ENCODE measurements around the gene EEPD1. TPM values are rescaled to one million over a fixed set of nuclear protein-coding genes. Genes with fewer than 3 reads are reported as not detected.
A peak's percentile ranks its signal among the peaks of the same experiment; 100 is the strongest.

The EEPD1 gene
- total RNA-seq, 2 experiments from 2014 or later = 1.2 to 1.3 TPM

GRCh38 chr7:36278620-36279172 lies 125.6 kb downstream of the EEPD1 start:
- intact Hi-C loops (cut with micrococcal nuclease) = no loop called here
- H3K27me3 Mint-ChIP-seq = no peaks in the 10 kb centered on the region
- H3K27ac Mint-ChIP-seq = no peak overlapping the region
- ChIA-PET POLR2A (no interaction called here), CTCF (interaction anchor here (2.7 kb wide), 1 partner anchor 13 kb away, joined by 7 read pairs; no protein-coding TSS in a partner anchor)
- H3K9me3 Mint-ChIP-seq = no peaks in the 10 kb centered on the region
- H3K36me3 Mint-ChIP-seq = no peaks in the 10 kb centered on the region
- no peak overlapping the region for H3K4me3 Mint-ChIP-seq
- DNase-seq = no peak
- peaks cover 22% of the 10 kb centered on the region for H3K4me1 Mint-ChIP-seq (ENCODE audit: low read depth)

DNA sequence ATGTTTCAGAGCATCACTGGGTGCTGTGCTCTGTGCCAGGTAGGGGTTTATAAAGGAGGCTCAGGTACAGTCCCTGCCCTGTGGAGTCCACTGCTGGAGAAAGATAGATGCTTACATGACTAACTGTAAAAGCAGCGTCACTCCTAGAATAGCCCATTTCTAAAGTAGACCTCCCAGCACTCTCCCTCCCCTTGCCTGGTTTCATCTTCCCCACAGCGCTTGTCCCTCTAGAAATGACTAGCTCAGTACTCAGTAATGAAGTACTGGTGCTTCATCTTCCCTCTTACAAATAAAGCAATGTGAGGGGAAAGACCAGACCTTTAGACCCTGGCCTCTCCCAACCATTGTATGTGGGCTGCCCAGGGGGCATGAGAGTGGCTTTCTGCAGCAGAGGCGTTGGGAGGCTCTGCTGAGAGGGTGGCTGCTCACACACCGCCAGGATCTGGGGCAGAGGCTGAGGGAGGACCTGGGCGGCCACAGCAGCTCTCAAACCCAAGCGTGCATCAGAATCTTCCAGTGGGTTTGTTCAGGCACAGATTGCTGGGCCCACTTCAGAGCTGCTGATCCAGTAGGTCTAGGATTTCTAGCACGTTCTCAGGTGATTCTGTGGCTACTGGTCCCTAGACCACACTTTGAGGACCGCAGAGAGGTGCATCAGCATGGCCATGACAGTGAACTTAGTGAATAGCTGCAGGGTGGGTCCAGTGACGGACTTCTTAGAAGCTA lies 126.3 kb downstream of the EEPD1 start:
- ChIA-PET POLR2A (no interaction called here), CTCF (interaction anchor here (1.2 to 3.3 kb wide), 3 partner anchors 11 to 294 kb away, joined by 6 to 14 read pairs (median 7); no protein-coding TSS in a partner anchor)
- intact Hi-C loops (cut with micrococcal nuclease) = no loop called here

GRCh38 chr7:36279926-36280315 lies 126.9 kb downstream of the EEPD1 start:
- no peaks in the 10 kb centered on the region for H3K9me3 Mint-ChIP-seq
- CTCF ChIA-PET = interaction anchor here (1.2 to 3.3 kb wide), 3 partner anchors 11 to 295 kb away, joined by 6 to 14 read pairs (median 7); no protein-coding TSS in a partner anchor
- H3K4me1 Mint-ChIP-seq (ENCODE audit: low read depth) = peaks cover 32% of the 10 kb centered on the region

More for the DNA sequence above, 126.3 kb downstream of the EEPD1 start:
- DNase-seq = no peak
- Mint-ChIP-seq H3K4me1 (ENCODE audit: low read depth) (peaks cover 29% of the 10 kb centered on the region), H3K9me3 (no peaks in the 10 kb centered on the region), H3K4me3 (no peak overlapping the region), H3K36me3 (no peaks in the 10 kb centered on the region), H3K27me3 (no peaks in the 10 kb centered on the region), H3K27ac (no peak overlapping the region)

DNA sequence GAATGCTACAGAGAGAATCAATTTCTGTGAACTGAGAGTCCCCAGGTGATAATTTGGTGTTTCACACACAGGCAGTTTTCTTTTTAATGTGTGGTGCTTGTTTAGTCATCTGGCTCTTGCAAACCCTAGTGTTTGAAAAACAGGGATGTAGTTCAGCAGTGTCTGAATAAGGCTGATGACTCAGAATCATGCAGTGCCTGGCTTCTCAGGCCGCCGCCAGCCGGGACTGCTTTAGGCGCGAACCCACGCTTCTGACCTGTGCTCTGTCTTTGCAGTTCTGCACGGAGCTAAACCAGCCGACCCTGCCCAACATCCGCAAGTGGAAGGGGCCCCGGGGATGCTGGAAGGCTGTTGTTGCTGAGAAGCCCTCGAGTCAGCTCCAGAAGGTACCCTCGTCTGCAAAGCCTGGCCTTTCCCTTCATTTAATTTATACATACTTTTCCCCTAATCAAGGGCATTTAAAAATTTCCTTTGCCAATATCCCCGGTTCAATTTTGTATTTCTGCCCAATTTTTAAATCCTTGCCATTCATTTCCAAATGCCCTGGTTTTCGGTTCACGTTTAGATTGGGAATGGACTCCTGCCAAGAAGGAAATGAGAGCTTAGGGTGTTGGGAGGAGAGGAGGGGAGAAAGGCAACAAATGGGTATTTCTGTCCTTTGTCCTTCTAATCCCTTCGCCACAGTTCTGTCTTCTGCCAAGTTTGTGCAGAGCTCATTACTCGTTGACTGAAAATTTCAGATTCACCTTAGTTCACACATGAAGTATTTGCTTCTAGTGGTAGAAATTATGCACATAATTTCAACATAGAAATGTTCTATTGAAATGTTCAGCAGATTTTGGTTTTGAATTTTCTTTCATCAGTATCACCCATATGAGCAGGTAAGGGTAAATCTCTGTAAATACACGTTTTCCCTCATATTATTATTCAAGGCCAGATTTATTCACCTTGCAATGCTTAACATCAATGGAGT lies 128.1 kb downstream of the EEPD1 start:
- Mint-ChIP-seq H3K27ac (no peak overlapping the region), H3K9me3 (no peaks in the 10 kb centered on the region), H3K4me3 (no peak overlapping the region), H3K27me3 (no peaks in the 10 kb centered on the region), H3K36me3 (no peaks in the 10 kb centered on the region), H3K4me1 (ENCODE audit: low read depth) (peaks cover 38% of the 10 kb centered on the region)
- peak; percentile 53 for DNase-seq
- ChIA-PET CTCF (interaction anchor here (0.7 to 3.3 kb wide), 5 partner anchors 11 to 301 kb away, joined by 3 to 14 read pairs (median 4); no protein-coding TSS in a partner anchor), POLR2A (no interaction called here)
- intact Hi-C loops (cut with micrococcal nuclease) = loop anchor here (10.0 kb wide), 1 partner anchor 556 kb away; no protein-coding TSS in a partner anchor

More at GRCh38 chr7:36279926-36280315, 126.9 kb downstream of the EEPD1 start:
- Mint-ChIP-seq H3K4me3 (no peak overlapping the region), H3K27me3 (no peaks in the 10 kb centered on the region), H3K36me3 (no peaks in the 10 kb centered on the region), H3K27ac (no peak overlapping the region)
- intact Hi-C loops (cut with micrococcal nuclease) = loop anchor here (10.0 kb wide), 1 partner anchor 555 kb away; no protein-coding TSS in a partner anchor
- no peak for DNase-seq
- POLR2A ChIA-PET = no interaction called here

DNA sequence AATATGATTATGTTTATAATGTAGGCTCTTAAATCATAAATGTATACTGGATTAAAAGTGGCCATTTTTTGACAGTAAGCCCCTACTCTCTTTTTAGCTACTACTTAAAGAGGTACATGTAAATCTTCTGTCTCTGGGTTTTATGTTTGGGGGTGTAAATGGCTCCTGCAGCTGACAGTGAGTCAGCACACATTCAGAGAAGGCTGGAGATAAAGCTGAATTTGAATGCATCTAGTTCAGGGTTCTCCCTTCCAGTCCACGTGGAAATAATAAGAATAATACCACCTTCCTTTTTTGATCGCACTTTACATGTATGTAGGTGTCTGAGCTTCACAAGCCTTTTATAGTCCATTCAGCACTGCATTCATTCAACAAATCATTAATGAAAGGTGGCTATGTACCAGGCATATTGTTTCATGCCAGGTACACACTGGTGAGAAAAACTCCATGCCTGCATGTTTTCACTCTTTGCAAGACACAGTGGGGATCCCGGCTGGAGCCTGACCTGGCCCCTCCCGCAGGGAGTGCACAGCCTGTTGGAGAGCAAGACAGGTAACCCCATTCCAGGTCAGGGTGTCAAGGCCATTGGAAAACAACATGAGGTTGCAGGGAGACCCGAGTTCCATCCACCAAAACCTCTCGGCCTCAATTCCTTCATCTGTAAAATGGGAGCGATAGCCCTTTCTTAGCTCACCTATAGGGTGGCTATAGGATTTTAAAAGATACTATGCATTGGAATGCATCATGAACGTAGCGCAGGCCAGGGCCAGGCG lies 129.1 kb downstream of the EEPD1 start:
- no peak overlapping the region for H3K4me3 Mint-ChIP-seq
- intact Hi-C loops (cut with micrococcal nuclease) = loop anchor here (10.0 kb wide), 1 partner anchor 557 kb away; no protein-coding TSS in a partner anchor
- H3K36me3 Mint-ChIP-seq = peaks cover 2% of the 10 kb centered on the region
- H3K4me1 Mint-ChIP-seq (ENCODE audit: low read depth) = peaks cover 47% of the 10 kb centered on the region
- H3K27ac Mint-ChIP-seq = no peak overlapping the region
- H3K27me3 Mint-ChIP-seq = no peaks in the 10 kb centered on the region
- no peaks in the 10 kb centered on the region for H3K9me3 Mint-ChIP-seq
- ChIA-PET CTCF (interaction anchor here (0.7 to 3.3 kb wide), 4 partner anchors 10 to 302 kb away, joined by 3 to 14 read pairs (median 4); no protein-coding TSS in a partner anchor), POLR2A (no interaction called here)
- DNase-seq = no peak

DNA sequence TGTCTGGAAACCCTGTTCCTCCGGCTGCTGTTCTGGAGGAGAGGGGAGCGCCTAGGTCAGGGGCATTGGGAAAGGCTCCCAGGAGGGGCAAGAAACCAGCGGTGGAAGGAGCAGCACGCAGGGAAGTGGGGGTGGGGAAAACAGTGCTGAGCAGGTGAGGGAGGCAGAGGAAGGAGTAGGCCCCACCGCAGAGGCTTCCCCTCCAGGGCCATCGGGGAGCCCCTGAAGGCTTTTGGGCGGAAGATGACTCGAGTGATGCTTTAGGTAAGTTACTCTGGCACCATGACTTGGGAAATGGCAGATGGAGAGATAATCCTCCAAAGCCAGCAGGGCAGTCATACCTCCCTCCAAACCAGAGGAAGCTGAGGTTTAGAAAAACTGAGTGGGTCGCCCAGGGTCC lies 130.1 kb downstream of the EEPD1 start:
- intact Hi-C loops (cut with micrococcal nuclease) = loop anchor here (10.0 kb wide), 1 partner anchor 558 kb away; no protein-coding TSS in a partner anchor
- peaks cover 57% of the 10 kb centered on the region for H3K4me1 Mint-ChIP-seq (ENCODE audit: low read depth)
- ChIA-PET CTCF (interaction anchor here (1.8 to 2.9 kb wide), 2 partner anchors 9 to 298 kb away, joined by 4 to 9 read pairs; no protein-coding TSS in a partner anchor), POLR2A (no interaction called here)
- DNase-seq = peak; percentile 22
- no peak overlapping the region for H3K27ac Mint-ChIP-seq
- peaks cover 2% of the 10 kb centered on the region for H3K36me3 Mint-ChIP-seq
- no peaks in the 10 kb centered on the region for H3K27me3 Mint-ChIP-seq
- H3K9me3 Mint-ChIP-seq = no peaks in the 10 kb centered on the region
- no peak overlapping the region for H3K4me3 Mint-ChIP-seq

- ChIA-PET POLR2A (no interaction called here), CTCF (interaction anchor here (0.5 to 2.9 kb wide), 4 partner anchors 299 to 699 kb away, joined by 3 to 9 read pairs (median 5); no protein-coding TSS in a partner anchor)
- Mint-ChIP-seq H3K4me1 (ENCODE audit: low read depth) (peaks cover 60% of the 10 kb centered on the region), H3K27ac (no peak overlapping the region), H3K9me3 (no peaks in the 10 kb centered on the region), H3K27me3 (no peaks in the 10 kb centered on the region), H3K4me3 (no peak overlapping the region), H3K36me3 (peaks cover 2% of the 10 kb centered on the region)
- intact Hi-C loops (cut with micrococcal nuclease) = loop anchor here (10.0 kb wide), 1 partner anchor 559 kb away; no protein-coding TSS in a partner anchor
- DNase-seq = peak; percentile 47
Measured at GRCh38 chr7:36283711-36284130, 130.7 kb downstream of the EEPD1 start.

GRCh38 chr7:36284456-36285090 lies 131.5 kb downstream of the EEPD1 start:
- H3K4me1 Mint-ChIP-seq (ENCODE audit: low read depth) = peaks cover 66% of the 10 kb centered on the region
- peaks cover 2% of the 10 kb centered on the region for H3K36me3 Mint-ChIP-seq
- ChIA-PET CTCF (interaction anchor here (0.5 to 2.9 kb wide), 5 partner anchors 10 to 699 kb away, joined by 3 to 9 read pairs (median 4); no protein-coding TSS in a partner anchor), POLR2A (no interaction called here)
- no peak for DNase-seq
- intact Hi-C loops (cut with micrococcal nuclease) = loop anchor here (5.0 to 10.0 kb wide), 2 partner anchors 77 to 560 kb away; no protein-coding TSS in a partner anchor
- no peak overlapping the region for H3K4me3 Mint-ChIP-seq
- H3K27ac Mint-ChIP-seq = no peak overlapping the region
- H3K9me3 Mint-ChIP-seq = no peaks in the 10 kb centered on the region
- no peaks in the 10 kb centered on the region for H3K27me3 Mint-ChIP-seq

DNA sequence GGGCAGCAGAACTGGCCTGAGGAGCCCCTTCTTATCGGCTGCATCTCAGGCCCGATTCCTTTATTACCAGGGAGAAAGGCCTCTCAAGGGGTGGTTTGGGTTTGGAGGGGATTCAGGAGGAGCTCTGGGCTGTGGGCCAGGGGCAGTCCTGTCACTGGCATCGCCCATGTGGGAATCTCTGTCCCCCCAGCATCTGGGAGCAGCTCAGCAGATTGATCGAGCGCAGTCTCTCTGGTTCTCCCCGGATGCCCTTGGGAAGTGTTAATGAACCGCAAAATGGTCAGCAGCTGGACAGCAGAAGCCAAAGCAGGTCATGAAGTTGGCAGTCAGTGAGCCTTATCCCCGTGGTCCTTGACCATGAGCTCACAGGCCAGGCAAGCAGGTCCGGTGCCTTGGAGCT lies 132.2 kb downstream of the EEPD1 start:
- Mint-ChIP-seq H3K27me3 (no peaks in the 10 kb centered on the region), H3K4me1 (ENCODE audit: low read depth) (peaks cover 69% of the 10 kb centered on the region), H3K9me3 (no peaks in the 10 kb centered on the region), H3K27ac (no peak overlapping the region), H3K36me3 (peaks cover 2% of the 10 kb centered on the region), H3K4me3 (no peak overlapping the region)
- ChIA-PET CTCF (interaction anchor here (1.8 to 7.0 kb wide), 3 partner anchors 33 to 309 kb away, joined by 6 to 48 read pairs (median 9); no protein-coding TSS in a partner anchor), POLR2A (interaction anchor here (0.5 kb wide), 1 partner anchor 300 kb away, joined by 3 read pairs; no protein-coding TSS in a partner anchor)
- intact Hi-C loops (cut with micrococcal nuclease) = loop anchor here (5.0 to 10.0 kb wide), 2 partner anchors 78 to 560 kb away; no protein-coding TSS in a partner anchor
- no peak for DNase-seq

DNA sequence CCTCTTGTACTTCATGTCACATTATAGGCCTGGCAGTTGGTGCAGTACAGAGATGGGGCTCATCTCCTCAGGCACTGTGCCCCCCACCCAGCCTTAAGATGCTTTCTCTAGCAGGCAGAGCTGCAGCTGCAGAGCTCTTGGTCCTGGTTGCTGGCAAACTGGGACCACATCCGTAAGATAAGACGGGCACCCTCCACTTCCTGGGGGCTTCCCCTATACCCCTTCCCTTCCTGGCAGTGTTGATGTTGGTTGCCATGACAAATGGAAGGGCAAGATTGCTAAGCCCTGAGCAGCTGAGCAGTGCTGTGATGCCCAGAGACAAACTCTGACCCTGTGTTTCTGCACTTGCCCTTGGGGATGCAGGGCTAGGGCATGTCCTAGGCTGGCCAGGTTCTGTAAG lies 133.2 kb downstream of the EEPD1 start:
- intact Hi-C loops (cut with micrococcal nuclease) = loop anchor here (1.0 to 10.0 kb wide), 3 partner anchors 79 to 561 kb away; partner anchors contain the start of gene EEPD1
- Mint-ChIP-seq H3K4me1 (ENCODE audit: low read depth) (peaks cover 65% of the 10 kb centered on the region), H3K36me3 (peaks cover 2% of the 10 kb centered on the region), H3K27me3 (no peaks in the 10 kb centered on the region), H3K4me3 (no peak overlapping the region), H3K27ac (peak overlapping the region; percentile 93), H3K9me3 (no peaks in the 10 kb centered on the region)
- peak; percentile 77 for DNase-seq
- ChIA-PET POLR2A (interaction anchor here (1.1 kb wide), 1 partner anchor 171 kb away, joined by 3 read pairs; no protein-coding TSS in a partner anchor), CTCF (interaction anchor here (0.5 to 7.0 kb wide), 5 partner anchors 32 to 1948 kb away, joined by 3 to 48 read pairs (median 3); no protein-coding TSS in a partner anchor)

All from activated CD4-positive, alpha-beta memory T cell treated with anti-CD3 and anti-CD28 coated beads for 36 hours (primary cell).